IMR-90 (cell line): ENCODE measurements around the gene COL4A1. TPM values are rescaled to one million over a fixed set of nuclear protein-coding genes. Genes with fewer than 3 reads are reported as not detected.

Experiments used
- ATAC-seq: fragments of 200-7000 bp; cut with Tn5 transposase; 2 replicates; pipeline ENCODE4 v1.9.1; 2020; ENCODE audit warnings: low read depth, mild to moderate bottlenecking, moderate library complexity
- BruUV-seq: library from RNA; stranded (reverse); fragments of 400-500 nt; replicated peaks from 2 replicates; lab custom pipeline; 2021; lab: Mats Ljungman, UMichigan
- CTCF ChIA-PET: fragments of 300-600 bp; formaldehyde crosslinking; extraction: SDS; loops from one replicate; lab custom pipeline; 2021; ENCODE audit warnings: antibody characterized with exemption; lab: Yijun Ruan, JAX
- POLR2A ChIA-PET: fragments of 300-600 bp; sonication (Branson Sonifier 250); formaldehyde crosslinking; loops from one replicate; lab custom pipeline; 2022; ENCODE audit warnings: antibody characterized with exemption; ENCODE audit not compliant: unreplicated experiment; lab: Charles Lee
- DNase-seq: peaks from one replicate; pipeline ENCODE4 v3.0.0; 2013
- H2AFZ ChIP-seq: replicated peaks from 2 replicates; pipeline ENCODE3; 2013; ENCODE audit warnings: low read length, mild to moderate bottlenecking; ENCODE audit not compliant: poor library complexity
- H2AK5ac ChIP-seq: 2 replicates; pipeline ENCODE4 v1.6.1; 2013; ENCODE audit warnings: low read depth, low read length, inconsistent platforms
- H2AK9ac ChIP-seq: replicated peaks from 2 replicates; pipeline ENCODE3; 2013; ENCODE audit warnings: mild to moderate bottlenecking, low read depth, low read length, moderate library complexity; ENCODE audit not compliant: poor library complexity
- H2BK120ac ChIP-seq: 2 replicates; pipeline ENCODE4 v1.6.1; 2013; ENCODE audit warnings: low read depth, low read length, inconsistent platforms
- H2BK15ac ChIP-seq: 3 replicates; pipeline ENCODE4 v1.6.1; 2013; ENCODE audit warnings: low read depth, low read length, inconsistent platforms
- H2BK20ac ChIP-seq: 2 replicates; pipeline ENCODE4 v1.6.1; 2013; ENCODE audit warnings: low read depth, mild to moderate bottlenecking, inconsistent platforms, low read length, moderate library complexity
- H2BK5ac ChIP-seq: 2 replicates; pipeline ENCODE4 v1.6.1; 2013; ENCODE audit warnings: mild to moderate bottlenecking, low read depth, low read length, inconsistent platforms; ENCODE audit not compliant: poor library complexity, severe bottlenecking
- H3K14ac ChIP-seq: replicated peaks from 2 replicates; pipeline ENCODE4 v1.6.1; 2013; ENCODE audit warnings: low read depth, low read length, inconsistent platforms
- H3K18ac ChIP-seq: 2 replicates; pipeline ENCODE4 v1.6.1; 2013; ENCODE audit warnings: low read depth, low read length, control low read depth
- H3K23ac ChIP-seq: 2 replicates; pipeline ENCODE4 v1.6.1; 2013; ENCODE audit warnings: low read depth, low read length, inconsistent platforms
- H3K27ac ChIP-seq: 2 replicates; pipeline ENCODE4 v1.5.1; 2013; ENCODE audit warnings: mild to moderate bottlenecking, control low read depth, low read length; ENCODE audit not compliant: insufficient read depth
- H3K27me3 ChIP-seq: 2 replicates; pipeline ENCODE4 v1.6.1; 2013; ENCODE audit warnings: low read length; ENCODE audit not compliant: control insufficient read depth, insufficient read depth
- H3K36me3 ChIP-seq: 2 replicates; pipeline ENCODE4 v1.6.1; 2013; ENCODE audit warnings: low read length, mixed read lengths; ENCODE audit not compliant: control insufficient read depth, insufficient read depth
- H3K4ac ChIP-seq: 2 replicates; pipeline ENCODE4 v1.6.1; 2013; ENCODE audit warnings: low read depth, low read length, inconsistent platforms
- H3K4me1 ChIP-seq: 2 replicates; pipeline ENCODE4 v1.6.1; 2013; ENCODE audit warnings: low read length, mixed read lengths; ENCODE audit not compliant: control insufficient read depth, insufficient read depth
- H3K4me2 ChIP-seq: 2 replicates; pipeline ENCODE4 v1.6.1; 2013; ENCODE audit warnings: low read depth, mild to moderate bottlenecking, control low read depth, low read length, moderate library complexity
- H3K4me3 ChIP-seq: 2 replicates; pipeline ENCODE4 v1.5.1; 2013; ENCODE audit warnings: low read depth, mild to moderate bottlenecking, control low read depth, low read length, moderate library complexity; ENCODE audit not compliant: insufficient read depth
- H3K56ac ChIP-seq: 2 replicates; pipeline ENCODE4 v1.6.1; 2013; ENCODE audit warnings: low read length, inconsistent platforms; ENCODE audit not compliant: insufficient read depth; ENCODE audit errors: extremely low read depth
- H3K79me1 ChIP-seq, 2 experiments: 2 replicates each; pipeline ENCODE4 v1.6.1; 2013; ENCODE audit warnings: low read length in 2 of 2, inconsistent platforms in 1 of 2, low read depth in 1 of 2
- H3K9ac ChIP-seq: 2 replicates; pipeline ENCODE4 v1.6.1; 2013; ENCODE audit warnings: low read depth, low read length, control low read depth
- H3K9me1 ChIP-seq: 2 replicates; pipeline ENCODE4 v1.6.1; 2013; ENCODE audit warnings: low read length, inconsistent platforms; ENCODE audit not compliant: insufficient read depth
- H3K9me3 ChIP-seq: 2 replicates; pipeline ENCODE4 v1.6.1; 2013; ENCODE audit warnings: low read length; ENCODE audit not compliant: control insufficient read depth, insufficient read depth
- H4K20me1 ChIP-seq: 2 replicates; pipeline ENCODE4 v1.6.1; 2013; ENCODE audit warnings: low read length, inconsistent platforms; ENCODE audit not compliant: insufficient read depth
- H4K5ac ChIP-seq: 2 replicates; pipeline ENCODE4 v1.6.1; 2013; ENCODE audit warnings: mild to moderate bottlenecking, low read depth, low read length, control low read depth
- H4K8ac ChIP-seq, 2 experiments: 2 replicates each; pipeline ENCODE4 v1.6.1; 2013; ENCODE audit warnings: low read depth in 2 of 2, low read length in 2 of 2, control low read depth in 1 of 2, inconsistent platforms in 1 of 2
- H4K91ac ChIP-seq: 2 replicates; pipeline ENCODE4 v1.6.1; 2013; ENCODE audit warnings: low read depth, low read length, inconsistent platforms; ENCODE audit not compliant: insufficient read depth
- BHLHE40 ChIP-seq: fragments of 150-350 bp; IDR thresholded peaks from 2 replicates; pipeline ENCODE4 v1.6.1; 2016; ENCODE audit warnings: mild to moderate bottlenecking, low read depth, low read length
- CEBPB ChIP-seq: IDR thresholded peaks from 2 replicates; pipeline ENCODE4 v1.6.1; 2012; ENCODE audit warnings: low read depth, low read length, improper control_type of control experiment
- CHD1 ChIP-seq: IDR thresholded peaks from 2 replicates; pipeline ENCODE4 v1.6.1; 2012; ENCODE audit warnings: low read depth, low read length, improper control_type of control experiment
- MAFK ChIP-seq: IDR thresholded peaks from 2 replicates; pipeline ENCODE4 v1.6.1; 2012; ENCODE audit warnings: low read depth, low read length, improper control_type of control experiment
- MAZ ChIP-seq: IDR thresholded peaks from 2 replicates; pipeline ENCODE4 v1.6.1; 2012; ENCODE audit warnings: low read depth, mild to moderate bottlenecking, low read length, improper control_type of control experiment, moderate library complexity, borderline replicate concordance
- POLR2A ChIP-seq: IDR thresholded peaks from 2 replicates; pipeline ENCODE4 v1.6.1; 2012; ENCODE audit warnings: mild to moderate bottlenecking, low read depth, low read length
- RAD21 ChIP-seq: IDR thresholded peaks from 2 replicates; pipeline ENCODE4 v1.6.1; 2012; ENCODE audit warnings: low read length, improper control_type of control experiment
- RCOR1 ChIP-seq: IDR thresholded peaks from 2 replicates; pipeline ENCODE4 v1.6.1; 2012; ENCODE audit warnings: mild to moderate bottlenecking, low read length, improper control_type of control experiment; ENCODE audit not compliant: insufficient replicate concordance
- WGBS, 2 experiments: methylation state at CpG; one replicate each; pipeline versions ENCODE4 v1.1.5 to v1.1.7; 2013; ENCODE audit warnings: missing lambda C conversion rate in 2 of 2; ENCODE audit not compliant: insufficient read length in 1 of 2; ENCODE audit errors: extremely low coverage in 2 of 2; 5-methylcytosine and 5-hydroxymethylcytosine counted together
- dilution Hi-C: fragments of 300-500 bp; cut with HindIII; formaldehyde crosslinking; loops from one replicate; pipeline ENCODE4 v1.14.3; 2018; ENCODE audit warnings: low sequenced_read_pairs; ENCODE audit not compliant: unreplicated experiment
- in situ Hi-C: fragments of 300-500 bp; cut with MboI; formaldehyde crosslinking; loops from 3 replicates; pipeline ENCODE4 v1.14.3; 2019; ENCODE audit warnings: low sequenced_read_pairs, inconsistent platforms, mixed read lengths
- intact Hi-C: fragments of 100-400 bp; cut with micrococcal nuclease; formaldehyde crosslinking; loops from 2 replicates; pipeline ENCODE4 v1.10.0; 2022
- polyA plus RNA-seq, 3 experiments: library from polyadenylated mRNA; depleted of rRNA; stranded (reverse); fragments of >200 nt; gene quantifications; 2 replicates each; pipeline ENCODE4 v1.2.3, GENCODE V29; 2012; ENCODE audit warnings: low replicate concordance in 1 of 3
- total RNA-seq: library from RNA; depleted of rRNA; stranded (reverse); fragments of >200 nt; gene quantifications from 2 replicates; pipeline ENCODE4 v1.2.3, GENCODE V29; 2012
- TF ChIP-seq, protein P1 (sequence below): fragments of 150-350 bp; IDR thresholded peaks from 2 replicates; pipeline ENCODE4 v1.6.1; 2016; ENCODE audit warnings: low read depth, mild to moderate bottlenecking, low read length, moderate library complexity, borderline replicate concordance
- TF ChIP-seq, protein P2 (sequence below): fragments of 150-350 bp; IDR thresholded peaks from 2 replicates; pipeline ENCODE4 v1.6.1; 2017; ENCODE audit warnings: mild to moderate bottlenecking, antibody characterized with exemption, low read length, low read depth
- TF ChIP-seq, protein P3 (sequence below): conservative IDR thresholded peaks from 2 replicates; pipeline ENCODE4 v1.5.1; 2012; ENCODE audit warnings: mild to moderate bottlenecking, low read depth, low read length, improper control_type of control experiment

COL4A1 gene
- total and polyA plus RNA-seq, 2 of the 4 experiments (the other 2 are of a cell fraction) = 230 to 337 TPM

DNA sequence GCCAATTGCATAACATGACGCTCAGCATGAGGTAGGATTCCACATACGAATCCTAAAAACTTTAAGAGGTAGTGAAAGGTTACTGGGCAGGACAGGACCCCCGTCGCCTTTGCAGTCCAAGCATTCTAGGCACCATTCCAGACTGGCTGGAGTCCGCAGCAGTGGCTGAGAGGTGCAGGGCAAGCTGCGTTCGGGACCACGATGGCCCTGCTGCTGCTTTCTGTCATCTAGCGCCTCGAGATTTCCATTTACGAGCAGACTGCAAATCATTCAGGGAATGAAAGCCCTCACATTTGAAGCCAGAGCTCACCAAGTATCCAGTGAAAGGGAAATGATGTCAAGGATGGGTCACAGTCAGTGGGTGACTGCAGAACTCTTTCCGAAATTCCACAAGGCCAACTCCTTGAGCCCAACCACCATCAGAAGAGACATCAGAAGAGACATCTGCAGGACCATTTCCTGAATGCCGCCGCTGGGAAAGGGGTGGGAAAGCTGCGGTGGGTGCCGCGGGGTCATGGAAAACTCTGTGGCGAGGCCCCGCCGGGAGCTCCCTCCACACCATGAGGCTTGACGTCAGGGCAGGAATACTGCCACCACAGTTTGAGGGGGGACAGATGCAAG is 88.3 kb downstream of the COL4A1 start:
- H3K23ac ChIP-seq = peak overlapping the region; percentile 11
- no peak overlapping the region; a peak in 2 of 4 replicates for H4K8ac ChIP-seq
- no peak overlapping the region for H3K56ac ChIP-seq
- no peak overlapping the region for H2BK120ac ChIP-seq
- no TSS peak for BruUV-seq
- H4K20me1 ChIP-seq = peaks cover 79% of the 10 kb centered on the region
- H2BK15ac ChIP-seq = no peak overlapping the region
- in situ Hi-C loops (loop anchor here (10.0 kb wide), 1 partner anchor 216 kb away; no protein-coding TSS in a partner anchor), intact Hi-C loops (no loop called here), dilution Hi-C loops (no loop called here)
- no peaks in the 10 kb centered on the region for H3K27me3 ChIP-seq
- H3K4ac ChIP-seq = peak overlapping the region; percentile 31
- H4K91ac ChIP-seq = no peak overlapping the region; the same call in 1 of the 2 replicates
- peak overlapping the region; percentile 28 for H2AFZ ChIP-seq
- ChIA-PET CTCF (no interaction called here), POLR2A (no interaction called here)
- H3K18ac ChIP-seq = no peak overlapping the region
- no peak overlapping the region for H4K5ac ChIP-seq
- 34% methylated on average over 10 of the region's 21 CpGs; no CpG with 5 or more reads in 1 of the 2 experiments for WGBS, 2 experiments
- no peak overlapping the region for H2BK5ac ChIP-seq
- H3K14ac ChIP-seq = 0 out of 2 replicates have a peak overlapping the region, but pooled peaks have one; percentile 3
- peaks cover 30% of the 10 kb centered on the region for H3K4me1 ChIP-seq
- no peak overlapping the region for H2BK20ac ChIP-seq
- DNase-seq (no peak), ATAC-seq (no peak)
- no peak overlapping the region for H3K4me3 ChIP-seq
- H3K36me3 ChIP-seq = peaks cover 7% of the 10 kb centered on the region
- no peak overlapping the region for H2AK9ac ChIP-seq
- TF ChIP-seq MAZ (no peak), CEBPB (no peak), RAD21 (no peak), CHD1 (no peak), BHLHE40 (no peak), POLR2A (no peak), RCOR1 (no peak), MAFK (no peak)
- TF ChIP-seq, protein P1, sequence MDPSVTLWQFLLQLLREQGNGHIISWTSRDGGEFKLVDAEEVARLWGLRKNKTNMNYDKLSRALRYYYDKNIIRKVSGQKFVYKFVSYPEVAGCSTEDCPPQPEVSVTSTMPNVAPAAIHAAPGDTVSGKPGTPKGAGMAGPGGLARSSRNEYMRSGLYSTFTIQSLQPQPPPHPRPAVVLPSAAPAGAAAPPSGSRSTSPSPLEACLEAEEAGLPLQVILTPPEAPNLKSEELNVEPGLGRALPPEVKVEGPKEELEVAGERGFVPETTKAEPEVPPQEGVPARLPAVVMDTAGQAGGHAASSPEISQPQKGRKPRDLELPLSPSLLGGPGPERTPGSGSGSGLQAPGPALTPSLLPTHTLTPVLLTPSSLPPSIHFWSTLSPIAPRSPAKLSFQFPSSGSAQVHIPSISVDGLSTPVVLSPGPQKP = no peak
- TF ChIP-seq, protein P2, sequence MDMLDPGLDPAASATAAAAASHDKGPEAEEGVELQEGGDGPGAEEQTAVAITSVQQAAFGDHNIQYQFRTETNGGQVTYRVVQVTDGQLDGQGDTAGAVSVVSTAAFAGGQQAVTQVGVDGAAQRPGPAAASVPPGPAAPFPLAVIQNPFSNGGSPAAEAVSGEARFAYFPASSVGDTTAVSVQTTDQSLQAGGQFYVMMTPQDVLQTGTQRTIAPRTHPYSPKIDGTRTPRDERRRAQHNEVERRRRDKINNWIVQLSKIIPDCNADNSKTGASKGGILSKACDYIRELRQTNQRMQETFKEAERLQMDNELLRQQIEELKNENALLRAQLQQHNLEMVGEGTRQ = no peak
- TF ChIP-seq, protein P3, sequence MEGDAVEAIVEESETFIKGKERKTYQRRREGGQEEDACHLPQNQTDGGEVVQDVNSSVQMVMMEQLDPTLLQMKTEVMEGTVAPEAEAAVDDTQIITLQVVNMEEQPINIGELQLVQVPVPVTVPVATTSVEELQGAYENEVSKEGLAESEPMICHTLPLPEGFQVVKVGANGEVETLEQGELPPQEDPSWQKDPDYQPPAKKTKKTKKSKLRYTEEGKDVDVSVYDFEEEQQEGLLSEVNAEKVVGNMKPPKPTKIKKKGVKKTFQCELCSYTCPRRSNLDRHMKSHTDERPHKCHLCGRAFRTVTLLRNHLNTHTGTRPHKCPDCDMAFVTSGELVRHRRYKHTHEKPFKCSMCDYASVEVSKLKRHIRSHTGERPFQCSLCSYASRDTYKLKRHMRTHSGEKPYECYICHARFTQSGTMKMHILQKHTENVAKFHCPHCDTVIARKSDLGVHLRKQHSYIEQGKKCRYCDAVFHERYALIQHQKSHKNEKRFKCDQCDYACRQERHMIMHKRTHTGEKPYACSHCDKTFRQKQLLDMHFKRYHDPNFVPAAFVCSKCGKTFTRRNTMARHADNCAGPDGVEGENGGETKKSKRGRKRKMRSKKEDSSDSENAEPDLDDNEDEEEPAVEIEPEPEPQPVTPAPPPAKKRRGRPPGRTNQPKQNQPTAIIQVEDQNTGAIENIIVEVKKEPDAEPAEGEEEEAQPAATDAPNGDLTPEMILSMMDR = no peak
- H3K9me1 ChIP-seq = peaks cover 44% of the 10 kb centered on the region
- H3K9me3 ChIP-seq = no peaks in the 10 kb centered on the region
- H2AK5ac ChIP-seq = peak overlapping the region; percentile 60; the same call in 1 of the 2 replicates
- H3K79me1 ChIP-seq = peaks cover 38 to 75% of the 10 kb centered on the region in 2 experiments
- no peak overlapping the region for H3K9ac ChIP-seq
- no peak overlapping the region for H3K4me2 ChIP-seq
- no peak overlapping the region for H3K27ac ChIP-seq
